ENCODE results near the gene PPP1R3C.

PPP1R3C gene

DNA sequence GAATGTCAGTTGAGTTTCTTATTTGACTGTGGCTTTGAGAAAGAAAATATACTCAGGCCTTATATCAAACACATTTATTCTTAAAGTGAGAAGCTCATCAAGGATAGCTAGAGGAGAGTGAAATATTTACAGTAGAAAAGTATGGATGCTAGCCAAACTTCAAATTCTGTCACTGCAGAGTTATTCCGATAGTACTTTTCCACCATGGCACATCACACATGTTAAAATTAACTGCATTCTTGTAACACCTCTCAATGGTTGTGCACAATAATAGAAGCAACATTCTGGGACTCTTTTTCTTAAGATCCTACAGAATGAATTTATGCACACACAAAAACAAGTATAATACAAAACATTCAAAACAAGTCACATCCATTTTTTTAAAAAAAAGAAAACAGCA lies 4.5 kb downstream of the PPP1R3C start:
- no peaks in the 10 kb centered on the region for H3K27me3 ChIP-seq (ENCODE audit: control insufficient read depth, insufficient read depth, low read length)
- H3K9ac ChIP-seq (ENCODE audit: low read depth, low read length) = no peak overlapping the region
- peak overlapping the region; percentile 90 for H3K4me3 ChIP-seq (ENCODE audit: low read length)
- no peaks in the 10 kb centered on the region for H3K9me3 ChIP-seq (replicated peaks; ENCODE audit: low read length)
- H3K36me3 ChIP-seq (ENCODE audit: insufficient read depth, low read length) = peaks cover 40% of the 10 kb centered on the region
- H3K4me2 ChIP-seq (ENCODE audit: low read length) = peak overlapping the region; percentile 88
- peaks cover 36% of the 10 kb centered on the region for H3K4me1 ChIP-seq (ENCODE audit: control insufficient read depth, insufficient read depth, low read length)

GRCh38 chr10:91627344-91628102 lies 5.3 kb downstream of the PPP1R3C start:
- no peaks in the 10 kb centered on the region for H3K9me3 ChIP-seq (replicated peaks; ENCODE audit: low read length)
- H3K4me2 ChIP-seq (ENCODE audit: low read length) = peak overlapping the region; percentile 88
- no peak overlapping the region for H3K9ac ChIP-seq (ENCODE audit: low read depth, low read length)
- H3K4me3 ChIP-seq (ENCODE audit: low read length) = no peak overlapping the region
- H3K27me3 ChIP-seq (ENCODE audit: control insufficient read depth, insufficient read depth, low read length) = no peaks in the 10 kb centered on the region
- peaks cover 34% of the 10 kb centered on the region for H3K4me1 ChIP-seq (ENCODE audit: control insufficient read depth, insufficient read depth, low read length)
- peaks cover 40% of the 10 kb centered on the region for H3K36me3 ChIP-seq (ENCODE audit: insufficient read depth, low read length)

DNA sequence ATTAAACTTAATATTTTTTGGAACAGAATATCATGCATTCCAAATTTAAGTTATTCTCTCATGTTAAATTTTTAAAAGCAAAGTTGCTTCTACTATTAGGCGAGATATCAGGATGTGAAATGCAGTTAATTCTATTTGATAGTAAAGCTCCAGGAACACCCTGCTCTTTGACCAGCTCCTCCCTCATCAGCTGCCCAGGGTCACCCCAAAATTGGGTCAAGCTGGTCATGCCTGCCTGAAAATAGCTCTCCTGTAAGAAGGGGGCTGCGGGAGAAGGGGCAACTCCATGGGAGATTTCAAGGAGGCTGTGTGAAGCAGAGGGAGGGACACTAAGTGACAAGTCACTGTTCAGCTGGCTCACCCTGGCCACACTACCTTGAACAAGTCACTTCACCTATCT lies 5.9 kb downstream of the PPP1R3C start:
- Histone ChIP-seq H3K9me3 (replicated peaks; ENCODE audit: low read length) (no peaks in the 10 kb centered on the region), H3K4me1 (ENCODE audit: control insufficient read depth, insufficient read depth, low read length) (peaks cover 34% of the 10 kb centered on the region), H3K4me3 (ENCODE audit: low read length) (no peak overlapping the region), H3K36me3 (ENCODE audit: insufficient read depth, low read length) (peaks cover 40% of the 10 kb centered on the region), H3K9ac (ENCODE audit: low read depth, low read length) (no peak overlapping the region), H3K4me2 (ENCODE audit: low read length) (no peak overlapping the region), H3K27me3 (ENCODE audit: control insufficient read depth, insufficient read depth, low read length) (no peaks in the 10 kb centered on the region)

GRCh38 chr10:91624633-91625032 lies 8.2 kb downstream of the PPP1R3C start:
- H3K27me3 ChIP-seq (ENCODE audit: control insufficient read depth, insufficient read depth, low read length) = no peaks in the 10 kb centered on the region
- peaks cover 23% of the 10 kb centered on the region for H3K36me3 ChIP-seq (ENCODE audit: insufficient read depth, low read length)
- peaks cover 18% of the 10 kb centered on the region for H3K4me1 ChIP-seq (ENCODE audit: control insufficient read depth, insufficient read depth, low read length)
- H3K9me3 ChIP-seq (replicated peaks; ENCODE audit: low read length) = no peaks in the 10 kb centered on the region
- no peak overlapping the region for H3K9ac ChIP-seq (ENCODE audit: low read depth, low read length)
- no peak overlapping the region for H3K4me2 ChIP-seq (ENCODE audit: low read length)
- H3K4me3 ChIP-seq (ENCODE audit: low read length) = no peak overlapping the region

GRCh38 chr10:91622601-91623000 lies 10.3 kb downstream of the PPP1R3C start:
- peaks cover 2% of the 10 kb centered on the region for H3K4me1 ChIP-seq (ENCODE audit: control insufficient read depth, insufficient read depth, low read length)
- no peaks in the 10 kb centered on the region for H3K27me3 ChIP-seq (ENCODE audit: control insufficient read depth, insufficient read depth, low read length)
- no peak overlapping the region for H3K9ac ChIP-seq (ENCODE audit: low read depth, low read length)
- H3K9me3 ChIP-seq (replicated peaks; ENCODE audit: low read length) = no peaks in the 10 kb centered on the region
- no peak overlapping the region for H3K4me3 ChIP-seq (ENCODE audit: low read length)
- H3K36me3 ChIP-seq (ENCODE audit: insufficient read depth, low read length) = peaks cover 3% of the 10 kb centered on the region
- H3K4me2 ChIP-seq (ENCODE audit: low read length) = no peak overlapping the region

DNA sequence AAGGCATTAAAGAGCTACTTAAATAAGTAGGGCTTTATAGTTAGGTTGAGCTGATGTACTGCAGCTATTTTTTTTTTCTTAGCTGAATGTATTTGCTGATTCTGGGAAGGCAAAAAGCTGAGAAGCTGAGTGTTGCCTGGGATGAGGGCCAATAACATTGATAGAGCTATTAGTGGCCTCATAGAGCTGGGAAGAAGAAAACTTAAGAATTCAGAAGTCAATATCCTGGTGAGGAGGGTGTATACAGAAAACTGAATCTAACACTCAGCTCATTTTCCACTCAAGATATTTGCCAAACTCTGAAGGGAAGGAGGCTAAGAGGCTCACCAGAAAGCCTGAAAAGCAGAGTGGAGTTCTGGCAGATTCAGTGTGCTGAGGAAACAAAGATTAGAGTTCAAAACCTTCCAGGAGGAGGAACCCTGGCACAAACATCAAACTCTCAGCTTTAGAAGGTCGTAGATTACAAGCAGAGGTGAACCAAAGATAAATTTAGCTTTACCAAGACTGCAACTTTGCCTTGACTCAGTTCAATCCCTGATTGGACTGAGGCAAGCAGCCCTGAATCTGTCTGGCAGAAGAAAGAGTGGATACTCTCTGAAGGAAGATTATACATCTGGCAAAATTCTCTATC lies 11.3 kb downstream of the PPP1R3C start:
- no peaks in the 10 kb centered on the region for H3K36me3 ChIP-seq (ENCODE audit: insufficient read depth, low read length)
- H3K9me3 ChIP-seq (replicated peaks; ENCODE audit: low read length) = no peaks in the 10 kb centered on the region
- H3K4me1 ChIP-seq (ENCODE audit: control insufficient read depth, insufficient read depth, low read length) = peaks cover 9% of the 10 kb centered on the region
- H3K4me3 ChIP-seq (ENCODE audit: low read length) = no peak overlapping the region
- no peak overlapping the region for H3K9ac ChIP-seq (ENCODE audit: low read depth, low read length)
- no peak overlapping the region for H3K4me2 ChIP-seq (ENCODE audit: low read length)
- H3K27me3 ChIP-seq (ENCODE audit: control insufficient read depth, insufficient read depth, low read length) = no peaks in the 10 kb centered on the region

GRCh38 chr10:91617072-91617609 lies 15.7 kb downstream of the PPP1R3C start:
- Histone ChIP-seq H3K4me3 (ENCODE audit: low read length) (no peak overlapping the region), H3K4me1 (ENCODE audit: control insufficient read depth, insufficient read depth, low read length) (peaks cover 33% of the 10 kb centered on the region), H3K36me3 (ENCODE audit: insufficient read depth, low read length) (no peaks in the 10 kb centered on the region), H3K9ac (ENCODE audit: low read depth, low read length) (peak overlapping the region; percentile 30), H3K9me3 (replicated peaks; ENCODE audit: low read length) (no peaks in the 10 kb centered on the region), H3K4me2 (ENCODE audit: low read length) (peak overlapping the region; percentile 26), H3K27me3 (ENCODE audit: control insufficient read depth, insufficient read depth, low read length) (no peaks in the 10 kb centered on the region)

GRCh38 chr10:91616137-91616536 lies 16.7 kb downstream of the PPP1R3C start:
- no peaks in the 10 kb centered on the region for H3K36me3 ChIP-seq (ENCODE audit: insufficient read depth, low read length)
- H3K9ac ChIP-seq (ENCODE audit: low read depth, low read length) = no peak overlapping the region
- H3K27me3 ChIP-seq (ENCODE audit: control insufficient read depth, insufficient read depth, low read length) = no peaks in the 10 kb centered on the region
- no peaks in the 10 kb centered on the region for H3K9me3 ChIP-seq (replicated peaks; ENCODE audit: low read length)
- no peak overlapping the region for H3K4me2 ChIP-seq (ENCODE audit: low read length)
- H3K4me1 ChIP-seq (ENCODE audit: control insufficient read depth, insufficient read depth, low read length) = peaks cover 43% of the 10 kb centered on the region
- no peak overlapping the region for H3K4me3 ChIP-seq (ENCODE audit: low read length)

GRCh38 chr10:91614225-91614624 lies 18.6 kb downstream of the PPP1R3C start:
- Histone ChIP-seq H3K27me3 (ENCODE audit: control insufficient read depth, insufficient read depth, low read length) (no peaks in the 10 kb centered on the region), H3K4me1 (ENCODE audit: control insufficient read depth, insufficient read depth, low read length) (peaks cover 57% of the 10 kb centered on the region), H3K9me3 (replicated peaks; ENCODE audit: low read length) (no peaks in the 10 kb centered on the region), H3K36me3 (ENCODE audit: insufficient read depth, low read length) (no peaks in the 10 kb centered on the region), H3K9ac (ENCODE audit: low read depth, low read length) (peak overlapping the region; percentile 79), H3K4me2 (ENCODE audit: low read length) (peak overlapping the region; percentile 72), H3K4me3 (ENCODE audit: low read length) (peak overlapping the region; percentile 26)

DNA sequence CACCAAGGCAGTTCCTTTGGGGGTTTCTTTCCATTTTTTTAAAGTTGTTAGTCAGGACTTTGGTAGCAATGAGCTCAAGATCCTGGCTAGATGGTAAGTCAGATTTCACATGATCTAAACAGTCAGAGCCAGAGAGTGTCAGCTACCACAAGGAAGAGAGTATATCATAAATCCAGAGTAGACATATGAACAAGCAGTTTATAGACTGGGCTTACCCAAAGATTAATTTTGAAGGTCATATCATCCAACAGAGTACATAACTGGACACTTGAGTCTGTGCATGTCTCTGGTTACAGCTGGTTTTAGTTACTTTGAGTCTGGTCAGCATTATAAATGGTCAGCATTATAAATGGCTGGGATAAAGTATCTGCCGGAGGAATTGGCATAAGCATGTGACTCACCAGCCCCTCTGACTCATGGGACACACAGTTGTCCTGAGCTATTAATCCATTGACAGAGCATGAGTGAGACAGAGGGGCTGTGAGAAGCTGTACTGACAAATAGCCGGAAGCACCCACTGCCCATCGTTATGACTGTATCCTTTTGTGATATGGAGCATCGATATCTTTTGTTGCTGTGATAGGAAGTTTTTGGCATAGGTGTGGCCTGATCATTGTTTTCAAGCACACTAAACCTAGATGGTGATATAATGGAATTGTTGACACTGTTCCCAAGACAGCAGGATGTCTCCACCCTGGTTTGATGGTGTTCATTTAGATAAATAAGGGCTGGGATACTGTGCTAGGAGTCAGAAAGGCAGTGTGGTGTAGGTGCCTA lies 19.3 kb downstream of the PPP1R3C start:
- no peaks in the 10 kb centered on the region for H3K9me3 ChIP-seq (replicated peaks; ENCODE audit: low read length)
- H3K36me3 ChIP-seq (ENCODE audit: insufficient read depth, low read length) = no peaks in the 10 kb centered on the region
- peak overlapping the region; percentile 26 for H3K4me3 ChIP-seq (ENCODE audit: low read length)
- H3K4me1 ChIP-seq (ENCODE audit: control insufficient read depth, insufficient read depth, low read length) = peaks cover 63% of the 10 kb centered on the region
- H3K27me3 ChIP-seq (ENCODE audit: control insufficient read depth, insufficient read depth, low read length) = no peaks in the 10 kb centered on the region
- peak overlapping the region; percentile 72 for H3K4me2 ChIP-seq (ENCODE audit: low read length)
- peak overlapping the region; percentile 79 for H3K9ac ChIP-seq (ENCODE audit: low read depth, low read length)

DNA sequence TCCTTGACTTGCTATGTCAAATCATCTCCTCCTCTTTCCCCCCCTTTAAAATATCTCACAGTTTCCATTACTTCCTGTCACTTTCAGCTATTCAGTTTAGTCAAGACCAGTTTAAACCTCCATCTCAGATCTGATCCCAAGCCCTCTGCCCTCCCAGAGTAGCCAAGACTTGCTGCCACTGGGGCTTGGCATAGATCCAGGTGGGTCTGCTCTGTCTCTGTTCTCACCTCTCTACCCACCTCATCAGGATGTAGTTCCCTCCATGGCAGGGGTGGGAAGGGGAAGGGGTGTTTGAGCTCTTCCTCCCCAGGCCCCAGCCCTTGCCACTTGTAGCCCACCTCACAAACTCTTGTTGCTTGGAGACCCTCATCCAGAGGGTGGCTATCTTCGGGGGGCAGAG lies 22.0 kb downstream of the PPP1R3C start:
- peaks cover 61% of the 10 kb centered on the region for H3K4me1 ChIP-seq (ENCODE audit: control insufficient read depth, insufficient read depth, low read length)

More for the DNA sequence above, 22.0 kb downstream of the PPP1R3C start:
- Histone ChIP-seq H3K27me3 (ENCODE audit: control insufficient read depth, insufficient read depth, low read length) (no peaks in the 10 kb centered on the region), H3K9me3 (replicated peaks; ENCODE audit: low read length) (no peaks in the 10 kb centered on the region), H3K9ac (ENCODE audit: low read depth, low read length) (no peak overlapping the region), H3K36me3 (ENCODE audit: insufficient read depth, low read length) (peaks cover 1% of the 10 kb centered on the region), H3K4me2 (ENCODE audit: low read length) (no peak overlapping the region), H3K4me3 (ENCODE audit: low read length) (no peak overlapping the region)

Data from skeletal muscle satellite cell (primary cell).